Inferior parietal cortex (tissue), 1 donor: ENCODE data around the gene JAK1.

Experiments used
- DNase-seq: peaks from one replicate; pipeline ENCODE4 v3.0.0-alpha.2; 2016; ENCODE audit errors: extremely low spot score

The JAK1 gene

DNA sequence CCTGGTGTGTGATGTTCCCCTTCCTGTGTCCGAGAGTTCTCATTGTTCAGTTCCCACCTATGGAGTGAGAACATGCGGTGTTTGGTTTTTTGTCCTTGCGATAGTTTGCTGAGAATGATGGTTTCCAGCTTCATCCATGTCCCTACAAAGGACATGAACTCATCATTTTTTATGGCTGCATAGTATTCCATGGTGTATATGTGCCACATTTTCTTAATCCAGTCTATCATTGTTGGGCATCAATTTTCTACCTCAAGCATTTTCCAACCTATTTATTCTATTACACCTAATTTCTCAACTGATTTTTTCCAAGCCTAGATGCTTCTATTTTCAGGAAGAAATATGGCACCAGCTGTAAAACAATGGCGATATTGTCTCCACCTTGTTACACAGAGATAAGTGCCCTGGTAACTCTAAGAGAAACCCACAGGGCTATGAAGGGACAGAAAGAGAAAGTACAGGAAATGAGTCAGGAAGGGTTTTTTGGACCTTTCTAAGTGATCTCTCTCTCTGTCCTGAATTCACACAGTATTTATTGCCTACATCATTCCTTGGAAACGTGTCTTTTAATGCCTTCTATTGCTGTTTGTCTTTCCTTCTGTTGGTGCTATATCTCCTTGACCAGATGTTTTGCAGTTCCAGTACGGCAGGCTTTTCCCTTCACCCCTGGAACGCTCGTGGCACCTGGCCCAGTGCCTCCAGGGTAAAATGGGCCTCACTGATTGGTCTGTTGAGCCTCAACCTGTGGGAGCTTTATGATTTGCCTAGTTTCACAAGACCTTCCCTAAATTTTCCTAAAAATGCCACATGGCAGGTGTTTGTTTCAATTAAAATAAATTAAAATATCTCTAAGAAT is 14.6 kb upstream of the JAK1 start:
- no peak for DNase-seq

DNA sequence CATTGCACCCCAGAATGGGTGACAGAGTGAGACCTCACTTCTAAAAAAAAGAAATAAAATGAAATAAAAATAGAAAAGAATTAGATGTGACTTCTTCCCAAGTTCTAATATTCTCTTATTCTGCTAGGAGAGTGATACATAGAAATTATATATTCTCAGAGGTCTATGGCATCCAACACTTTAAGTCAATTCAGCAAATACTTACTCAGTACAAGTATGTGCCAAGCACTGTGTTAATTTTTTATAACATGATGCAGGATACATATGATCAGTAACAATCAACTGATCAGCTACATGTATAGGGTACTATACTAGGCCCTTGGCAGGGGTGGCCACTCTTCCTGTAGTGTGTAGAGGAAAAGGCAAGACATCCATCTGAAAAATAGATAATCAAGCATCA is 13.0 kb upstream of the JAK1 start:
- DNase-seq: no peak

DNA sequence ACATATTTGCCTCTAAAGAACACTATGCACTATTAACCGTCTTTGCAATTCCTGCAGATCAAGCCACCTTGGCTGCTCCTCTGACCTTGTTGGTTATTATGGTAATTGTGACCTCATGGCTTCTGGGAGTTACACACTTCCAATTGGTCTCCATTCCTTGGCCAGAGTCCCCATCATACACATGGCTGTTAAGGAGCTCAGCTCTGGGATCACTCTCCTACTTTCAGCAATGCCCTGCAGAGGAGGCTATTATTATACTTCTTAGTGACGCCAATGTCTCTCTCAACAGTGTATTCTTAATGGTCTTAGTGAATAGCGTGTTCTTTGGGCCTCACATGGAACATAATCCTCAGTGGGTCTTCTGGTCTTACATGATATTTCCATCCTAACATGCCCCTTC is 10.0 kb upstream of the JAK1 start:
- DNase-seq: no peak

DNA sequence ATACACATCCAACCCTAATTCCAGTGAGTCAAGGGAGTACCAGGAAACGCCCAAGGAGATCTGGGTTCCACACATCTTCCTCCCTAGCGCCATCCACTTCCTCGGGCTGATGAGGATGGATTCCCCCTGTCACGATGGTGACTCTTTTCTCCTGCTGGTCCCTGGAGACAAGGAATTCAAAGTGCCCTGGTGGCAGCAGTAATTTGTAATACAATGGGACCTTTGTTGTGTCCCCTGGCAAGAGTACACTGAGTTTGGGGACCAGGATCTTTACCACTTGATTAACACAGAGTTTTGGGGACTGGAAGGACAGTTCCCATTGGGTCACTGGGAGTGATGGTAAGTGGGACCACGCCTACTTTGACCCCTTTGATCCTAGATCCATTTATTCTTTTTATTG is 9.4 kb upstream of the JAK1 start:
- DNase-seq: peak; percentile 17

DNA sequence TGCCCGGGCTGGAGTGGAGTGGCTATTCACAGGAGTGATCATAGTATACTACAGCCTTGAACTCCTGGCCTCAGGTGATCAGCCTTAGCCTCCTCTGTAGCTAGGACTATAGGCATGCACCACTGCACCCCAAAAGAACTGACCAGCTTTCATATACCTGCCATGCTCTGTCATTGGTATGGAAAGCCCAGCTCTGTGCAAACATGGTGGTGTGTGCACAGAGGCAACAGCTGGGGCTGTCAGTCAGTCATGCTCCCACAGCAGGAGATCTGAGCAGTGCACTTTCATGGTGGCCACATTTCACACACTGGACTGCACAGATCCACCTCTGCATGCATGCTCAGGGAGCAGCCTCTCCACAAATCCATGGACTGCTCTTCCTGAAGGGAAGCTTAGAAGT is 8.8 kb upstream of the JAK1 start:
- DNase-seq: no peak

DNA sequence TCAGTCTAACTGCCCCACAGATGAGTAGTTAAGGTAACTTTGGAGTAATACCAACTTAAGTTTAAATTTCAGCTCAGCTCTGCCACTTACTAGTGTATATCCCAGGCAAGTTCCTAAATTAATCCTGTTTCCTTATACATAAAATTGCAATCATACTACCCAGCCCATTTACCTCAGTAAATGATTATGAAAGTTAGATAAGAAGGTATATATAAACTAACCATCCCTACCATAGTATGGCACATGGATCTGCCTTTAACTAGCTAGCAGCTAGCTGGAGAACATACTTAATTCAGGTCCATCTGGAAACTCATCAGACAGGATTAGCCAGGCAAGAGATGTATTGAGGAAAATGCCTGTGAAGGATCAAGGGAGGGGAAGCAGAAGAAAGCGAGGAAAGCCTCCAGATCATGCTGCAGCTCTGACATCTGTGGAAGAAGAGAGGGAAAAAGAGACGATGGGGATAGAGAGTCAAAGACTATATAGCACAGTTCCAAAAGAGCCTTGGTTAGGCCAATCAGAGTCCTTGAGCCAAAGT is 8.0 kb upstream of the JAK1 start:
- no peak for DNase-seq

DNA sequence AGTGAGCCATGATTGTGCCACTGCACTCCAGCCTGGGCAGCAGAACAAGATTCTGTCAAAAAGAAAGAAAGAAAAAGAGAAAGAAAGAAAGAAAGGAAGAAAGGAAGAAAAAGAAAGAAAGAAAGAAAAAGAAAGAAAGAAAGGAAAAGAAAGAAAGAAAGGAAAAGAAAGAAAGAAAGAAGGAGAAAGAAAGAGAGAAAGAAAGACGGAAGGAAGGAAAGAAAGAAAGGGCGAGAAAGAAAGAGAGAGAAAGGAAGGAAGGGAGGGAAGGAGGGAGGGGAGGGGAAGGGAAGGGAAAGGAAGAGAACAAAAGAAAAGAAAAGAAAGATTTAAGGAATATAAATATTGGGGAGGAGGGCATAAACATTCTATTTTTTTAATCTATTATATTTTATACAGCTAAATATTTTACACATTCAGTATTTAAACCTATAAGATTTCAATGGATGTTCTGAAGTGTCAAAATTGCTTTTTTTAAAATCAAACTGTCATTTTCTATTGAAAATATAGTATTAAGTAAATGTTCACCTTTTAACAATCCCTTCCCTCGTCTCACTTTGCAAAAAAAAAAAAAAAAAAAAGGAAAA is 6.8 kb upstream of the JAK1 start:
- DNase-seq: no peak

DNA sequence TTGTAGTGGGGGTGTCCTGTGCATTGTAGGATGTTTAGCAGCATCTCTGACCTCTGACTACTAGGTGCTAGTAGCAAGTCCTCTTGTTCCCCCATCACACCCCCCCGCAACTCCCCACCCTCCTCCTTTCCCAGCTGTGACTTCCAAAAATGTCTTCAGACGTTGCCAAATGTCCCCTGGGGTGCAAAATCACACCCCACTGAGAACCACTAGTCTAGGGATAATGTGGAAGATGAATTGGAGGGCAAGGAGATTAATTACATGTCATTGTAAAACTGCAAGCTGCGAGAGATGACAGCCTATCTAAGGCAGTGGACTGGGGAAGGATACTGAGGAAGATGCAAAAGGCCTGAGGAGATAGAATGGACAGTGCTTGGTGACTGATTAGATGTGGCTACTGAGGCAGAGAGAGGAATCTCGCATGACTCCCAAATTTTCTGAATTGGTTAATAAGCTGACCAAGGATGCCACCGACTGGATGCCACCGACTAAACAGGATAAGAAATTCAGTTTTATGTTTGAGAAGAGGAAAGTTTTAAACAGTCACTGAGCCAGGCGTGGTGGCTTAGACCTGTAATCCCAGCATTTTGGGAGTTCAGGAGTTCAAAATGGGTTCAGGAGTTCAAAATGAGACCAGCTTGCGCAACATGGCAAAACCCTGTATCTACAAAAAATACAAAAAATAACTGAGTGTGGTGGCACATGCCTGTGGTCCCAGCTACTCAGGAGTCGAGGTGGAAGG is 3.1 kb upstream of the JAK1 start:
- no peak for DNase-seq

DNA sequence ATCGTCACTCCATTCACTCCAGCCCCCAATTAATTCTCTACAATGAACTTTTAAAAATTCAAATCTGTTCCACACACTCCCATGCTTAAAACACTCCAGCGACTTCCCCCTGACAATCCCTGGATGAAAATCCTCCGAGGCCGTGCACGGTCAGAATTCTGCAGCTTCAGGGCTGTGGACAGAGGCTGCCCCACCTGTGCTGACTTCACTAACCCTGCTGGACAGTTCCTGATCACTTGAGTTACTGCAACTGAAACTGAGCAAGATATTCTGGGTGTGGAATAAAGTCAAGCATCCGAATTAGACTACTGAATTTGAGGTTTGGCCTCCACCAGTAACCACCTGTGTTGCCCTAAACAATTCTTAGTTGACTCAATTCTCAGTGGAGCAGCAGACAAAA is 1.0 kb upstream of the JAK1 start:
- DNase-seq: peak; percentile 10

DNA sequence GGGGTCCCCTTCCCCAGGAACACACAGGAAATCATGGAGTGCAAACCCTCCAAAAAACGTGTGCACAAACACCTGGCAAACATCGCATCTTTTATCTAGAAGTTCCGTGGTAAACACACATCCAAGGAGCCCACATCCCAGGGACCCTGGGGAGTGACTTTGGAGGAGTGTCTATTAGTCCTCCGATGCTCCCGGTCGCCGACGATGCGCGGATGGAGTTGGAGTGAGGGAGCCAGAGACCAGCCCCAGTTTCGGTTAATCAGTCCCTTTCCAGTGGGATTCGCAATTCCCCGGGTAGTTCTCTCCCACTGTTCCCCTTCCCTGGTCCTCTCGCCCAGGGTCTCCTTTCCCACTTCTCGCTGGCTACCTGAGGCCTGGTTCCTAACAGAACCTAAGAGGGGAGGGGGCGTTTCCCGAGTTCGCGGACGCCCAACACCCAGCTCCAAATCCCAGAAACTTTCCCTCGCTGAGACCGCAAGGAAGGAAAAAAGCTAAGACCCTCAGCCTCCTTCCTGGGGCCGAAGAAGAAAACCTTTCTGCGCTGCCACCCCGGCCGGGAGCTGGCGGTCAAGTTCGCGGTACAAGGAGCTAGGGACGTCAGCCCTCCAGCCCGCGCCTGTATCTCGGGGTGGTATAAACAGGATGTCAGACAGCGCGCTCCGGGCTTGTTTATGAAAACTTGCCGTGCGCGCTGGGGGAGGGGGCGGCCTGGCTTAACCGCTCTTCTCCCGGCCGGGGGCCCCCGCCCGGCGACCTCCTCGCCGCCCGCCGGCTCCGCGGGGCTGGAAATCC is 787 bp downstream of the JAK1 start:
- DNase-seq: peak; percentile 25

DNA sequence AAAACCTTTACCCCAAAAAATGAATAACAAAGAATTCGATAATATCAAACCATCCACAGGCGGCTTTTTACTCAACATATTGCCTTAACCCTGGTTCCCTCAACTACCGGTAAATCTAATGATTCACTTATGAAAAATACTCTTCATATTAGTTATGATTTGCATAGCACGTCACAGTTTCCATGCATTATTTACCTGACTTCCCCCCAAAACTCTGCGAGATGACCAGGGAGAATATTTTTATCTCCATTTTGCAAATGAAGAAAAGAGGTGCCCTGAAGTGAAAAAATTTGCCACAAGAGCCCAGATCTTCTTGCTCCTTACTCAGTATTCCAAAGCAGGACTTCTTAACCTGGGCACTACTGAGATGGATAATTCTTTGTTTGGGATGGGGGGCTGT is 2.9 kb downstream of the JAK1 start:
- DNase-seq: no peak

DNA sequence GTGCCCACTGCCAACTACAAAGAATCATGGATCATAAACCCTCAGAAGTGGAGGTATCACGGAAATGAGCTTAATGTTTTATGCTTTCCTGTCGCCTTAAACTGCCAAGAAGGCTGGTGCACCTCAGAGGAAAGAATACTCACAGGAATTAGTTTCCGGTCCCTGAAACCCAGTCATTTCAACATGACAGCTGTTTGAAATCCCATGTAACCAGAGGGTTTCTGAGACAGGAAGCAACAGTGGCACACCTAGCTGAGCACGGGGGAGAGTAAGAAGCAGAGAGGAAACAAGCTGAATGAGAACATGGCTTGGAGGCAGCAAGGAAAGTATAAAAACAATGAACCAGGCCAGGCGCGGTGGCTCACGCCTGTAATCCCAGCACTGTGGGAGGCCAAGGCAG is 3.9 kb downstream of the JAK1 start:
- DNase-seq: no peak

DNA sequence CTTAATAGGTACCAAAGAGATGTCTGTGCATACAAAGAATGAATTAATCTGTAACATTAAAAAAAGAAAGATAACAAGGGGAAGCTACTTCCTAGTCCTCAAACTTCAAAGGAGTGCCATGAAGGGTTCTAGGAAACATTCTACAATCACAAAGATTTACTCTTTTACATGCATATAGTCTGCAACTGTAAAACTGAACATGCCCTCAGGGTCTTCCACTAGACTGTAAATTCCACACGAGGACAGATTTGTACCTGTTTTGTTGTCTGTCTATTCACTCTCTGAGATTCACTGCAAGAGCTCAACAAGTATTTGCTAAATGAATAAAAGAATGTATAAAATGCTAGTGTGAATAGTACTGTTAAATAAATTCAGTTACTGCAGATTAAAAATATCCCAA is 4.4 kb downstream of the JAK1 start:
- no peak for DNase-seq

DNA sequence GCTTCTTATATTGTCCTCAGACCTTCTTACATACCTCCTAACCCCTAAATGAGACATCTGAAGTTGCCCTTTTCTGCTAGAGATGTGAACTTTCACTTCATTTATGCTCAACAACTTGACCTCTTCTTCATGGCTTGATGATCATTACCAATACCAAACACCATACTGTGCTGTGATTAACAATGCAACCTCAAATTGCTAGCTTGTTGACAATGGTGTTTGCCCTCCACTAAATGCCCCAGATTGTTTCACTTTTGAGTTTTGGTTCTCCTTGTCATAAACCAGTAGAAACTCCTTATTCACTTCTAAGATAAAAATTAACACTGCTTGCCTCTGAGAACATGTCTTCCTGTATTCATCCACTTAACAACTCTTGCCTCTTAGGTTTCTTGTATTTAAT is 5.6 kb downstream of the JAK1 start:
- DNase-seq: no peak

DNA sequence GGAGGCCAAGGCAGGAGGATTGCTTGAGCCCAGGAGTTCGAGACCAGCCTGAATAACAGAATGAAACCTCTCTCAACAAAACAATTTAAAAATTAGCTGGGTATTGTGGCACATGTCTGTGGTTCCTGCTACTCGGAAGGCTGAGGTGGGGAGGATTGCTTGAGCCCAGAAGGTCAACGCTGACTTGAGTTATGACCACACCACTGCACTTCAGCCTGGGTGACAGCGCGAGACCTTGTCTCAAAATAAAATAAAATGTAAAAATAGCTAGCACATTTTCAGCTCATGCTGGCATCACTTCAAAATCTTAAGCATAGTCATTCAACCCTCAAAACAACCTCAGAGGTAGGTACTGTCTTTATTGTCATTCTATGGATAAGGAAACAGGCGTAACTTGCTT is 6.4 kb downstream of the JAK1 start:
- no peak for DNase-seq

DNA sequence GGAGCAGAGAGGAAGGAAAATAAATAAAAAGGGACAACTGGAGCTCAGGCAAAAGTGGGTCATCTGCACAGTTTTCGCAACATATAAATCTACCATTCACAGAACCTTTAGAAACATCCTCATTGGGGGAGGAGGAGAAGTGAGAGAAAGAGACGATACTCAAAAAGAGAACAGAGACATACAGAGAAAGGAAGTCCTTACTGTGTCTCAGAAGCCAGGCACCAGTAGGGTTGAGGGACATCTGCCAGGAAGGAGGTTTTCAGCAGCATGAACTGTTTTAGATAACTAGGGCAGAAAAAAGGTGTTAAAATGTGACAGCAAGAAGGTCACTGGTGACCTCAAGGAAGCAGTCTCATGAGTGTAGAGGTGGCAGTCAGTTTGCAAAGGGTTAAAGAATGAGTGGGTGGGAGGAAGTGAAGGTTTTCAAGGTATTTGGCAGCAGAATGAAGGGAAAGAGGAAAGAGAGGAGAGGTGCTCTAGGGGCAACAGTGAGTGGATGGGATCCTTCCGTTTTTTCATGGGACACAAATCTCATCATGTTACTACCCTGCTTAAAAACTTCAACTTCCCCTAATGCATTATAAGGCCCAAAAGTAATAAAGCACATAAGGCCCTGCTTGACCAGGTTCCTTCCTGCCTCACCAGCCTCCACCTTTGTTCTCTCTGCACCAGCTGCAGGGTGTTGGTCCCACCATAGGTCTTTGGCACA is 9.5 kb downstream of the JAK1 start:
- no peak for DNase-seq

DNA sequence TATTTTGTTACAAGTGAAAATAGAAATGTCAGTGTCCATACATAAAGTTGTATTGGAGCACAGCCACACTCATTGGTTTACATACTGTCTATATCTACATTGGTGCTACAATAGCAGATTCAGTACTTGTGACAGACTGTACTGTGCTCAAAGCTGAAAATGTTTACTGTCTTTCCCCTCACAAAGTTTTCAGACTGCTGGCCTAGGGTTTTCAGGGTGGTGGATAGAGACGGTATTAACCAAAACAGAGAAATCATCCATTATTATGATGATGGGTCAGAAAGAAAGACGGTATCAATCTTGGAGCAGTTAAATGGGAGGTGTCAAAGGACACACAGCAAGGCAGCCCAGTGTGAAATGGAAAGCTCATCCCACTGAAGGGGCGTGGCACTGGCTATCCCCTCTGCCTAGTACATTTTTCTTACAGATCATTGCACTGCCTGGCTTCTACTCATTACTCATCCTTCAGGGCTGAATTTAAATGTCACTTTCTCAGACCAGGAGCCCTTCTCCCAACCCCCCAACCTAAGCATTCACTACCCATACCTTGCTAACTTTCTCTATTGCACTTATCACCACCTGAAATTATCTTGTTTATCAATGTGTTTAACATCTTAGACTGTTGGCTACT is 10.2 kb downstream of the JAK1 start:
- no peak for DNase-seq

DNA sequence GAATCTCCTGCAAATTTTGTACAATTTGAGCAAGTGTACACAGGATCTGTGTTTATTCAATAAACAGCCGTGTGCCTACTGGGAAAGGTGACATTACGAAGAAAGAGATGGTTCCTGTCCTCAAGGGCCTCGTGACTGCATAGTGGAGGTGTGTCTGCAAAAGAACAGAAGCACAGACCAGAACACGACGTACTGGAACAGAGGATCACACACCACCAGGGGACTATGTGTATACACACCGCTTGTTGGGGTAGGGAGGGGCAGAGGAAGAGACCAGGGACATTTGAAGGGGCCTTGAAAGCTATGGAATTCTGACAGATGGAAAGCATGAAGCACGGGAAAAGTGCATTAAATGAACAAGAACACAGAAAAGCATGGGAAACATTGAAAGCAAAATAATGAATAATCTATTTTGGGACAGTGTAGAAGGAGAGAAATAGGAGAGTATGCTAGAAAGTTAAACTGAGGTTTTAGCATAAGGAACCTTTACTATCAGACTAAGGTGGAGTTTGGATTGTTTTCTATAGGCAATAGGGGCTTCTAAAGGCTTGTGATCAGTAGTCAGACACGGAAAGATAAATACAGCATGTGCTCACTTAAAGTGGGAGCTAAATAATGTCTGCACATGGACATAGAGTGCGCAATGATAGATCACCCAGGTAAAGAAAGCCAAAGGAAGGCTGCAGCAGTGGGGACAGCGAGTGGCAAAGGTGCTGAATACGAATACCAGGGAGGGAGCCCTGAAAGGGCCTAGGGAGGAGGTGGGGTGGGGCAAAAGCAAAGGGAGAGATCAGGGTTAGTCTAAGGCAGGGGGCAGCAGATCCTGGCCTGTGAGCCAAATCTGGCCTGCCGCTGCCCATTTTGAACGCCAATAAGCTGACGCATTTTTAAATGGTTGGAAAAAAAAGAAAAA is 11.0 kb downstream of the JAK1 start:
- no peak for DNase-seq

DNA sequence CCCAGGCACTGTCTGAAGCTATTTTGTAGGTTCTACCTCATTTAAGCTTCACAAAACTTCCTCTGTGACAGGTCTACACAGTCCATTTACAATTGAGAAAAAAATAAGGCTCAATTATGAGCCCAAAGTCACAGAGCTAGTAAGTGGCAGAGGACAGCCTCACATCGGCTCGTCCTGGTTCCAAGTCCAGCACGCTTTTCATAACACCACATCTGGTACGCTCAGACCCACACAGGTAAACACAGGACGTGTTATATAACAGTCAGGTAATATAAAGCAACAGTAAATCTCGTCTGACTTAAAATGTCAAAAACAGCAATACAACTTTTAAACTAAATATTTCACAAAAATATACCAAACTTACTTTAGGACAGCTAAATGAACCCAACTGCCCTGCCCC is 13.1 kb downstream of the JAK1 start:
- DNase-seq: no peak
